ENCODE measurements around the gene PRKAG3. TPM values are rescaled to one million over a fixed set of nuclear protein-coding genes. Genes with fewer than 3 reads are reported as not detected.
A peak's percentile ranks its signal among the peaks of the same experiment; 100 is the strongest.

Gene PRKAG3
- total RNA-seq, 1 donor from 2014 or later = not detected

- Histone ChIP-seq H3K4me3 (ENCODE audit: low read depth, low read length) (no peak overlapping the region), H3K27me3 (ENCODE audit: control insufficient read depth, insufficient read depth, low read length) (no peaks in the 10 kb centered on the region), H3K36me3 (ENCODE audit: control insufficient read depth, insufficient read depth, low read length) (no peaks in the 10 kb centered on the region)
- DNase-seq (ENCODE audit: low read depth) = no peak
- TF ChIP-seq CTCF (IDR thresholded peaks at IDR 0.05; ENCODE audit: insufficient read depth, low read length, poor library complexity, severe bottlenecking) = no peak
Measured at GRCh38 chr2:218788529-218789255, 42.9 kb downstream of the PRKAG3 start.

- DNase-seq (ENCODE audit: low read depth) = no peak
- Histone ChIP-seq H3K4me3 (ENCODE audit: low read depth, low read length) (no peak overlapping the region), H3K27me3 (ENCODE audit: control insufficient read depth, insufficient read depth, low read length) (no peaks in the 10 kb centered on the region), H3K36me3 (ENCODE audit: control insufficient read depth, insufficient read depth, low read length) (no peaks in the 10 kb centered on the region)
- TF ChIP-seq CTCF (IDR thresholded peaks at IDR 0.05; ENCODE audit: insufficient read depth, low read length, poor library complexity, severe bottlenecking) = no peak
Measured at GRCh38 chr2:218786133-218786532, 45.5 kb downstream of the PRKAG3 start.

GRCh38 chr2:218785103-218785502, 46.5 kb downstream of the PRKAG3 start:
- no peaks in the 10 kb centered on the region for H3K36me3 ChIP-seq (ENCODE audit: control insufficient read depth, insufficient read depth, low read length)
- no peak overlapping the region for H3K4me3 ChIP-seq (ENCODE audit: low read depth, low read length)
- TF ChIP-seq CTCF (IDR thresholded peaks at IDR 0.05; ENCODE audit: insufficient read depth, low read length, poor library complexity, severe bottlenecking) = no peak
- no peaks in the 10 kb centered on the region for H3K27me3 ChIP-seq (ENCODE audit: control insufficient read depth, insufficient read depth, low read length)
- DNase-seq (ENCODE audit: low read depth) = no peak

- no peak for TF ChIP-seq CTCF (IDR thresholded peaks at IDR 0.05; ENCODE audit: insufficient read depth, low read length, poor library complexity, severe bottlenecking)
- Histone ChIP-seq H3K4me3 (ENCODE audit: low read depth, low read length) (no peak overlapping the region), H3K36me3 (ENCODE audit: control insufficient read depth, insufficient read depth, low read length) (no peaks in the 10 kb centered on the region), H3K27me3 (ENCODE audit: control insufficient read depth, insufficient read depth, low read length) (no peaks in the 10 kb centered on the region)
- DNase-seq (ENCODE audit: low read depth) = no peak
Measured at GRCh38 chr2:218783688-218784087, 47.9 kb downstream of the PRKAG3 start.

- TF ChIP-seq CTCF (IDR thresholded peaks at IDR 0.05; ENCODE audit: insufficient read depth, low read length, poor library complexity, severe bottlenecking) = no peak
- peak overlapping the region; percentile 69 for H3K4me3 ChIP-seq (ENCODE audit: low read depth, low read length)
Measured at GRCh38 chr2:218782528-218782844, 49.1 kb downstream of the PRKAG3 start.

More at GRCh38 chr2:218782528-218782844, 49.1 kb downstream of the PRKAG3 start:
- no peaks in the 10 kb centered on the region for H3K27me3 ChIP-seq (ENCODE audit: control insufficient read depth, insufficient read depth, low read length)
- H3K36me3 ChIP-seq (ENCODE audit: control insufficient read depth, insufficient read depth, low read length) = no peaks in the 10 kb centered on the region
- DNase-seq (ENCODE audit: low read depth) = no peak

Measured in kidney epithelial cell (primary cell).